Left renal pelvis (tissue), 4 donors: ENCODE data around the gene MAGOH. TPM values are rescaled to one million over a fixed set of nuclear protein-coding genes. Genes with fewer than 3 reads are reported as not detected.
"Not testable (repeated sequence)": the region's sequence is repeated elsewhere in the genome, so short reads cannot be mapped to it uniquely, and the experiment has no call there.

Experiments used
- DNase-seq, 4 donors: peaks; one replicate each; pipeline ENCODE4 v3.0.0-alpha.2; 2013; ENCODE audit warnings: low read depth in 4 of 4, low spot score in 3 of 4
- polyA plus RNA-seq, 4 donors: library from polyadenylated mRNA; unstranded; fragments of 120-200 nt; gene quantifications; one replicate each; pipeline ENCODE4 v1.2.1, GENCODE V29; 2013; ENCODE audit not compliant: insufficient read length in 4 of 4

Gene MAGOH
- polyA plus RNA-seq, 4 donors = 72.4 to 103 (median 87.3) TPM

DNA sequence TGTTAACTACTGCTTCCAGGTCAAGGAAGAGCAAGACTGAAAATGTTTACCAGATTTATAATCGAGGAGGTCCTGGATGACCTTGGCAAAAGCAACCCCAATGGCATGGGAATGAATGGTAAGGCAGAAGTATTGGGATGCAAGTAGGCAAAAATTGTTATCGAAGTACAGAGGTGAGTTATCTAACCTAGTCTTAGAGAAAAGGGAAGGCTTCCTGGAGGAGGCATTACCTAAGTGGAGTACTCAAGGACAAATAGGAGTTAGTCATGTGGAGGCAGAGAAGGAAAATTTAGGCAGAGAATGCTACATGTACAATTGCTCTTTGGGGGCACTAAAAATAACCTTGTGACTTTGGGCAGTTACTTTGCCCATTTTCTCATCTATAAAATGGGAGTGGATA is 3.5 kb upstream of the MAGOH start:
- DNase-seq = no peak

DNA sequence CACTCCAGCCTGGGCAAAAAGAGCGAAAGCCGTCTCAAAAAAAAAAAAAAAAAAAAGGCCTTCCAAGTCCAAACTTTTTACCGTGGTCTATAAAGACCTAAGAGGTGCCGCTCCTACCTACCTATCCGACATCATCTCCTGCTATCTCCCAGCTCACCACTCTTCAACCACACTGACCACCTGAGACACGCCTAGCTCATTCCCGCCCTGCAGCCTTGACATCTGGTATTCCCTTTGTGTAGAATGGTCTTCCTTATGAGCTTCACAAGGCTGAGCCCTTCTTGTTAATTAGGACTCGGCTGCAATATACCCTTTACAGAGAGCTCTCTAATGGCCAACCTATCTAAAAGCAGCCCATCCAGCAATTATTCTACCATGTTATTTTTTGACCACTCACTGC is 680 bp downstream of the MAGOH start:
- no peak for DNase-seq

DNA sequence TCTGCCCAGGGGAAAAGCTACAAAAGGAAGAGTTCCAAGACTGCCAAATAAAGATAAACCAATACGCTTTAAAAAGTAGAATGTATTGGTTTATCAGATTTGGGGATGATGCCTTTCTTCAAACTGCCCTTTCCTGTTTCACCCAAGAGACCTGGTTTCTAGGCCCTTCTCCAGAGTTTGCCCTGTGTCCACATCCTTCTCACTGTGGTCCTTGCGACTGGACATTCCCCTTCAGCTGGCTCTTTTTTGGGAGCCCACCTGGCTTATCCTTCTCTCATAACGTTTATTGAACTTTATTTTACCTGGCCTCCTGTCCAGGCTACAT is 17.4 kb downstream of the MAGOH start:
- no peak for DNase-seq

DNA sequence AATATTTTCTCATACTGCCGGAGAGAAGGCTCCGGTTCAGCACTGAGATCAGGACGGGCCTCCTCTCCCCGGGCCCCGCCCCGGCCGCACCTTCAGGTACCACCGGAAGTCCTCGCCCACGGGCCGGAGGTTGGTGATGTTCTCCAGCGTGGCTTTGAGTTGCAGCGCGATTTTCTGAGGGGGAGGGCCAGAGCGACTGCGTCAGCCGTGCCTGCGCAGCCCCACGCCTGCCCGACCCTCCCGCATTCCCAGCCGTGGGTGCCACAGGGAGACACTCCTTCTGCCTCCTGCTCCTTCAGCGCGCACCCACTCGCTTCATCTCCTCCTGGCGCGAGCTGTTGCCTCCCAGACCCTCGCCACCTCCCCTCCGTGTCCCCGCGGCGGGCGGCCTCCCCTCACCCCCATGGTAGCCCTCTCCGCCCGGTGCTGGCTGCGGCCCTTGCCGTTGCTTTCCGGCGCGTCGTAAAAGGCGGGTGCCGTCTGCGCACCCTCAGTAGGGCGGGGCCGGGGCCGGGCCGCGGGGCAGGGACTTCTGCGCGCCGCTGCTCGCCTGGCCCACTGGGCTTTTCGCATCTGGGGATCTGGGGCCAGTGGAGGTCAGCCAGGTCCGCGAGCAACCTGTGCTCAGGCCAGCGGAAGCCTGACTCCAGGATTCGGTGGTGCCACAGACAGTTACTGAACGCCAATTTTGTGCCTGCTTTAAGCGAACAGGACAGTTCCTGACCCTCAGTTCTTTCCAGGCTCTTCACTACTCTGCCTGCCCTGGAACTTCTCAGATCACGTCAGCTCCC is 18.0 kb downstream of the MAGOH start, which contains the start of gene CZIB:
TSS of gene CZIB (minus strand) at position 464 of the 791 bp plus-strand sequence. CDS start at position 405, 59 bp downstream.
- peak; percentile 79 to 84 (median 80) for DNase-seq

DNA sequence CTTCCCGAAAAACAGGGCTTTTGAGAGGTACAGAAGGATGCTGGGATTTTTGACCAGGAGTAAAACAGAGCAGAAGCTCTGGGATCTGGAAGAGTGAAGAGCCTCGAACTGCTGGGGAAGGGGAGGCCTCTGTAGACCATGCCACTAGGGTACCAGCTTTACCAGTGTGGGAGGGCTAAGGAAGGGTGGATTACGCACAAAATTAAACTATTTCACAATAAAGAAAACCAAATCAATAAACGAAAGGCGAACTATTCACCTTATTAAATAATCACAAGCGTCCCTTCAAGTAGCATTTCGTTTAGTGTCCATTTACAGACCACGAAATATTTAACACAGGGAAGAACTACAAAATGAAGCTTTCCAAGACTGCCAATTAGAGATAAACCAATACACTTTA is 18.6 kb downstream of the MAGOH start:
- no peak for DNase-seq

DNA sequence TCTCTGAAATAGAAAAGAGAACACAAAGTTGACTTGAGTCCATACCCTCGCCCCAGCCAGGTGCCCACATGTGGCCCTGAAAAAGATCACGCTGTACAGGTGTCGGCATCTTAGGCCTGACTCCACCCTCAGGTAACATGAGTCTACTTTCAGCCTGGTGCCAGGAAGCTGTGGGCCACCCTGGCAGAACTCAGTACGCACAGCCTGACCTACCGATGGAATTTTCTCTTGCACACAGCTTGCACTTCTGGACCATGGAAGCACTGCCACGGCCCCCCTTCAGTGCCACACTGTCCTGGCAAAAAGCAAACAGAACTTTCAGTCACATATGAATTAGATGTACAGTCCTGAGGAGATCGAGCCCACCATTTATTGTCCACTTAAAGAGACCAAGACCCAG is 20.1 kb downstream of the MAGOH start:
- no peak for DNase-seq

DNA sequence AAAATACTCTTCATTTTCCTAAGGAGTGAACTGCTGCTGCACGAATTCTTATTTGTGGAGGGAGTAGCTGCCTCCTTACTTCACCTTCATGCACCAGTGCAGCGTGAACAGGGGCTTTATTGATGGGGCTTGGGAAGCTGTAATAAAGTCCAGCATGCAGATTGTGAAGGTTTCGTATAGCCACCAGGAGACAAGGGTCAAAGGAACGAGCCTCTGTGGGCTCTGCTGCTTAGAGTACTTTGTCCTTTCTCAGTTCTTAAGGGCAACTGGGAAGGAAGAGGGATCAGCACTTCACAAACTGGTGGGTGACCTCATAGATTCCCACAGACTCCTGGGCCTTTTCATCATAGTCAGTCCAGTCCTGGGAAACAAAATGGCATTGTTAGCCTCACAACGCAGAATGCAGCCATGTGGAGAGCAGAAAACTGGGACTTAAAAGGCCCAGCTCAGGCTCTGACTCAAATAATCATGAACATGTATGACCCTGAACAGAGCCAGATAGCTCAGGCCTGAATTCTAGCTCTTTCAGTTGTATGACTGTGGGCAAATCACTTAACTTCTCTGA is 23.9 kb downstream of the MAGOH start:
- no peak for DNase-seq

DNA sequence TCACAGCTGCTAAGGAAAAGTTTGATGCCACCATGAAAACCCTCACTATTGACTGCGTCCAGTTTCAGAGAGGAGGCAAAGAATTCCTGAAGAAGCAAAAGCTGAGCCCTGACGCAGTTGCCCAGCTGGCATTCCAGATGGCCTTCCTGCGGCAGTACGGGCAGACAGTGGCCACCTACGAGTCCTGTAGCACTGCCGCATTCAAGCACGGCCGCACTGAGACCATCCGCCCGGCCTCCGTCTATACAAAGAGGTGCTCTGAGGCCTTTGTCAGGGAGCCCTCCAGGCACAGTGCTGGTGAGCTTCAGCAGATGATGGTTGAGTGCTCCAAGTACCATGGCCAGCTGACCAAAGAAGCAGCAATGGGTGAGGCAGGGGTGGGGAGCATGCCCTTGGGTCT is 27.4 kb downstream of the MAGOH start:
- no peak for DNase-seq

DNA sequence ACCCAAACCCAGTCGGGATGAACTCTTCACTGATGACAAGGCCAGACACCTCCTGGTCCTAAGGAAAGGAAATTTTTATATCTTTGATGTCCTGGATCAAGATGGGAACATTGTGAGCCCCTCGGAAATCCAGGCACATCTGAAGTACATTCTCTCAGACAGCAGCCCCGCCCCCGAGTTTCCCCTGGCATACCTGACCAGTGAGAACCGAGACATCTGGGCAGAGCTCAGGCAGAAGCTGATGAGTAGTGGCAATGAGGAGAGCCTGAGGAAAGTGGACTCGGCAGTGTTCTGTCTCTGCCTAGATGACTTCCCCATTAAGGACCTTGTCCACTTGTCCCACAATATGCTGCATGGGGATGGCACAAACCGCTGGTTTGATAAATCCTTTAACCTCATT is 28.0 kb downstream of the MAGOH start:
- no peak for DNase-seq

DNA sequence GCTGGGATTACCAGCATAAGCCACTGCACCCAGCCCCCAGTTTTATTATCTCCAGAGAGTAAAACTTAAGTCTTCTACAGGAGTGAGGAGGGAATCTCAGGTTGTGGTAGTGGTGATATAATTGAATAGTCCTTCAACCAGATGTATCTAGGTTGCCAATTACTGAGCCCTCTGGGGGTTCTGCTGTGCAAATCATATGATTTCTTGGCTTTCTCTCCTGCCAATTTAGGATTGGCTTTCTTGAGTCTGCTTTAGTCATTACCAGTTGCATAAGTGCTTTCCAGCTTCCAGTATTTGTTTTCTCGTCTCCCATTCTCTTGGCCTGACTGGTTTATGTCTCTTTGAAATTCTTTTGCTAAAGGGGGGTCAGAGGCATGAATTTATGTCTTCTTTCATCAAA is 30.6 kb downstream of the MAGOH start:
- no peak for DNase-seq

DNA sequence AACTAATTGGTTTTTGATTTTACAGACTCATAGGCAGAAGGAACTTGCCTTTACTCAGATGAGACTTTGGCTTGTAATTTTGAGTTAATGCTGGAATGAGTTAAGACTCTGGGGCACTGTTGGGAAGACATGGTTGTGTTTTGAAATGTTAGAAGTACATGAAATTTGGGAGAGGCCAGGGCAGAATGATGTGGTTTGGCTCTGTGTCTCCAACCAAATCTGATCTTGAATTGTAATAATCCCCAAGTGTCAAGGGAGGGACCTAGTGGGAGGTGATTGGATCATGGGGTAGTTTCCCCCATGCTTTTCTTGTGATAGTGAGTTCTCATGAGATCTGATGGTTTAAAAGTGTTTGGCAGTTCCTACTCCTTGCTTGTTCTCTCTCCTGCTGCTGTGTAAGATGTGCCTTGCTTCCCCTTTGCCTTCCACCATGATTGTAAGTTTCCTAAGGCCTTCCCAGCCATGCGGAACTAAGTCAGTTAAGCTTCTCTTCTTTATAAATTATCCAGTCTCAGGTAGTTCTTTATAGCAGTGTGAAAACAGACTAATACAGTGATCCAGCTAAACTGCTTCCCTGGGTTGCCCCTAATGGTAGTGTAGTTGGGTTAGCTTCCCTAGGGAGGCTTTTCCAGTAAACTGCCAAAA is 31.5 kb downstream of the MAGOH start:
- no peak for DNase-seq

DNA sequence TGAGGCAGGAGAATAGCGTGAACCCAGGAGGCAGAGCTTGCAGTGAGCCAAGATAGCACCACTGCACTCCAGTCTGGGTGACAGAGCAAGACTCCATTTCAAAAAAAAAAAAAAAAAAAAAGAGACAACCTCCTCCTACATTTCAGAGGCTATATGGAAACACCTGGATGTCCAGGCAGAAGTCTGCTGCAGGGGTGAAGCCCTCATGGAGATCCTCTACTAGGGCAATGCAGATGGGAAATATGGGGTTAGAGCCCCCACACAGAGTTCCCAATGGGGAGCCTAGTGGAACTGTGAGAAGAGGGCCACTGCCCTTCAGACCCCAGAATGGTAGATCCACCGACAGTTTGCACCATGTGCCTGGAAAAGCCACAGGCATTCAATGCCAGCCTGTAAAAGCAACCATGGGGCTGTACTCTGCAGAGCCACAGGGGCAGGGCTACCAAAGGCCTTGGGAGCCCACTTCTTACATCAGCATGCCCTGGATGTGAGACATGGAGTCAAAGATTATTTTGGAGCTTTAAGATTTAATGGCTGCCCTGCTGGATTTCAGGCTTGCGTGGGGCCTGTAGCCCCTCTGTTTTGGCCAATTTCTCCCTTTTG is 32.1 kb downstream of the MAGOH start:
- DNase-seq = not testable (repeated sequence)

DNA sequence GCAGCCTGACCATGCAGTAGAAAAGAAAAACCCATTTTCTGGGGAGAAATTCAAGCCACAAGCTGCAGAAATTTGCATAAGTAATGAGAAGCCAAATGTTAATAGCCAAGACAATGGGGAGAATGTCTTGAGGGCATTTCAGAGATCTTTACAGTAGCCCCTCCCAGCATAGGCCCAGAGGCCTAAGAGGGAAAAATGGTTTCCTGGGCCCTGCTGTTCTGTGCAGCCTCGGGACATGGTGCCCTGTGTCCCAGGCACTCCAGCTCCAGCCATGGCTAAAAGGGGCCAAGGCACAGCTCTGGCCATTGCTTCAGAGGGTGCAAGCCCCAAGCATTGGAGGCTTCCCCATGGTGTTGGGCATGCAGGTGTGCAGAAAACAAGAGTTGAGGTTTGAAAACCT is 32.8 kb downstream of the MAGOH start:
- DNase-seq = not testable (repeated sequence)

DNA sequence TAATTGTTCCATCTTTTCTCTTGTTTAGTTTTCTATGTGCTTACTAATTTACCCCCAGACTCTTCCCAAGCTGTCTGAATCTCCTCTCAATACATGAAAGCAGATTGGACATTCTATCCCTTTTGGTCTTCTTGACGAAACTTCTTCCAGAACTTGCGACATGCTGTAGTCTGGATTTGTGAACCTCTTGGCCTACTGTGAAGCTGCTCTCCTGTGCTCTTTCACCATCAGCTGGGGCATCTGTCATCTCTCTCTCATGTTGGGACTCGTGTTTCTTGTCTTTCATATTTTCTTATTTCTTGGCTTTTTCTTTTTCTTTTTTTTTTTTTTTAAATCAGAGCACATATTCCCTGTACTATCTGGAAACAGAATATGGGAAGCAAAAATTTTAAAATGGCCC is 34.9 kb downstream of the MAGOH start:
- DNase-seq = no peak

DNA sequence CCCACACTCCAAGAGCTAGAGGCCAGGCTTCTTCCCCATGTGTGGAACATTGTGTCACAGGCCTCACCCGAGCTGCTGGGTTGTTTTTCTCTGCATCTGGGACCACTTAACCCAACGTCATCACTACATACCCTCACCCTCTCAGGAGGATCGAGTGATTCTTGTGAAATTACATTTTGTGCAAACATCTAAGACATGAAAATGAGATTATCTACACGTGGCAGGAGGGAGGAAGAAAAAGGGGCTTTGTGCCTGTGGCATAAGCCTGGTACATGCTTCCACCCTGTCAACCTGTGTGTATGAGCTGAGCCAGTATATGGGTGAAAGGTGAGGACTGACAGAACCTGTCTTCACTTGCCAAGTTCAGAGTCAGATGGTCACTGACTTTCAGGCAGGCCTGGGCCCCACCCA is 40.1 kb downstream of the MAGOH start:
- DNase-seq = no peak

DNA sequence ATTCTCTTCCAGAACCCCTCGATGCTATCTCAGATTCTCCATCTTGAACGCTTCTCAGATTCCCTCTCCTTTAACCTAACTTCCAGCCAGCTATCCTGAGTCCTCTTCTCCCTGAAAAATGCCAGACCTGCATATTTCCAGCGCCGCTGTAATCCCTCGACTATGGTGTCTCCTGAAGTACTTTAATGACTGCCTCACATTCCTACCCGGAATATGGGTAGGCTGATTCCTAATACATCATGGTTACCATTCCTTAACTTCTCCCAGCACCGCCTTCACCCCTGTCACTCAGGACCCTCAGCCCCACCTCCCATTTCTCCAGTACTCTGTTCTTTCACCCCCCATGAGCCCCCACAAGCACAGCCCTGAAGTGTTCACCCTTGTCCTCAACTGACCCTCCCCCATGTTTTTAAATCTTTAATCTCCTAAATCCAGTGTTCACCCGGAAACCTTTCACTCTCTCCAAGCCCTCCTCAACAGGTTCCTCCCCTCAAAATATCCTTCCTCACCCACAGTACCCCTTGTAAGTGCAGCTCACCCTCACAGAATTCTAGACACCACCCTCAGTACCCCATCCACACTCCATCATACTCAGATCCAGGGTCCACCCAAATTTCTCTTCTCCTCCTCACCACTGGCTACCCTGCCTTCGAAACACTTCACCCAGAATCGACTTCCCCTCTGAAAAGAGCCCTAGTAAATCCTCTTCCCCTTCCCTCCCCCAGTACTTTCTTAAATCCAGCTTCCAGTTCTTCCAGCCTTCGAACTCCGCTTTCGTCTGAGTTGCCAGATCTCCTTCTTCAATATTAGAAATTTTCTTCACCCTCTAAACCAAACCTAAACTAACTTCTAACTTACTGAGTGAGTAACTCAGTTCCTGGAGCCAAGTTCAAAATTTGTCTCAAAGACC is 40.8 kb downstream of the MAGOH start:
- no peak for DNase-seq

DNA sequence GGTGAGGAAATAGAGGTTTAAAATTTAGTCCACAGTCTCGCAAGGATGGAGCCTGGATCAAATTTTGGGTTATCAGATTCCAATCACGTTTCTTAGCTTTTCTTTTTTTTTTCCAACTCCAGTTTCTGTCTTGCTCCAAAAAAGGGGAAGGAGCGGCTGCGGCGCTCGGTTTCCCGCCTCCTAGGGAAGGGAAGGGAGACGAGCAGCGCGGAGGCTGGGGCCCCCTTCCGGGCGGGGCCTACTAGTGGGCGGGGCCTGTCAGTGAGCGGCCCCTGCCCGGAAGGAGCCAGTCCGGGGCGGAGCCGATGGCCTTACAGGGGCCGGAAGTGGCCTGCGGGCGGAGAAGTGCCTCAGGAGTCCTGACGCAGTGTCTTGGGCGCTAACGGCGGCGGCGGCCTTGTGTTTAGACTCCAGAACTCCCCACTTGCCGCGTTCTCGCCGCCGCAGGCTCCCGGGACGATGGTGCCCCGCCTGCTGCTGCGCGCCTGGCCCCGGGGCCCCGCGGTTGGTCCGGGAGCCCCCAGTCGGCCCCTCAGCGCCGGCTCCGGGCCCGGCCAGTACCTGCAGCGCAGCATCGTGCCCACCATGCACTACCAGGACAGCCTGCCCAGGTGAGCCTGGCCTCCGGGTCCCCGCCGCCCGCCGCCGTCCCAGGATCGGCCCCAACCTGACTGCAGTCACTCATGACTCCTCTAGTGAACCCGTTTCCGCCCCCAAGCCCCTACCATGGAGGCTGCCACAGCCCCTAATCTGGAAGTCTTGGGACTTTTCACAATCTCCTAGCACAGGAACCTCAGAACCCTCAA is 41.6 kb downstream of the MAGOH start, which contains the start of gene CPT2:
TSS of gene CPT2 (plus strand) at position 340 of the 806 bp plus-strand sequence. CDS start at position 460, 120 bp downstream.
- DNase-seq = peak; percentile 69 to 81 (median 80)

DNA sequence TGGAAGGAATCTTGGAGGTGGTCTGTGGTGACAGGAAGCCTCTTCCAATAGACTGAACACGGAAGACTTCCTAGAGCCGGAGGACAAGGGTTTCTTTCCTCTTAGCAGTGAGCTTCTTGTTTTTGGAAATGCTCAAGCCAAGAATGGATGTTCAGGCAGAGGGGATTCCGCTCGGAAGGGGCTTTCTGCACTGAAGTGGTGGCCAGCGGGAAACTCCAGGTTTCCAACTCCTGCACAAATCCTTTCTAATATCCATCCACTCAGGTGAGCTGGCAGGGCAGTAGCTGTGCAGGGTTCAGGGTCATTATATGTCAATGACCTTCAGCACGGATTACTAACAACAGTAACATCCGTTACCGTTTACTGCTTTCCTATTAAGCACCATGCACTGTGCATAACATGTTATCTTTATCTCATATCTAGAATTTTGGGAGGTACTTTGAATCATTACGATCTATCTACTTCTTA is 42.3 kb downstream of the MAGOH start:
- DNase-seq = no peak

DNA sequence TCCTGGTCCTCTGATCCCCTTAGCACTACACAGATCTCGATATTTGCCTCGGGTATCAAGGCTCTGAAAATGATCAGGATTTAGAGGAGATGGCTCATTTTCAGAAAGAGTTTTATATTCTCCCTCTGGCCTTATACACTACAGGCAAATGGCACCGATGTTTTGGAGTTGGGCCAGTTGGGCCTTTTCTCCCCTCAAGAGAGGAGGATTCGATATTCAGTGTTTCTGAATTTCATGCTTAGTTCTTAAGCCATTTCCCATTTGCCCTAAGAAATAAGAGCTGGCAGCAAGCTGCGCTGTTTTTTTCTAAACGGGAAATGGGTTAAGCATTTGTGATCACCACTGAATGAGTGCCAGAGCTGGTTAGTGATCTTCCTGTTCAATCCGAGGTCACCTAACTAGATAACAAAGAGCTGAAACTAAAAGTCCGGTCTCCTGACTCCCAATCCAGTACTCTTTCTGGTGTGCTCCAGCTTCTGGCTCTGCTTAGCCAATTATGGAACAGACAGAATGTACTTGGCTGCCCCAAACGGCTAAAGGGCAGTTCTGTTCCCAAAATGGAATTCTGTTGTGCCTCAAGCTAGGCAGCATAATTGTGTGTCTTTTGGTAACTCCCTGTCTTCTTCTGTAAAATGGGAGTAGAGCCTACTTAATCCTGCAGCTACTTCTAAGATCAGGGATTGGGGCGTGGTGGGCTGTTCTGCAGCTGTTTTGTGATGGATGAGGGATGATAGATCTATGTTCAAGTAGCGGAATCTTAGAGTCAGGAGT is 42.9 kb downstream of the MAGOH start:
- DNase-seq = no peak
